GM12801 (cell line): ENCODE results near the gene PRRC2C.

Experiments
- TF ChIP-seq, protein P1 (sequence below): IDR thresholded peaks from one replicate; pipeline ENCODE4 v1.5.1; 2011; ENCODE audit warnings: control low read depth; ENCODE audit not compliant: insufficient read length; ENCODE audit errors: extremely low read depth

The PRRC2C gene

DNA sequence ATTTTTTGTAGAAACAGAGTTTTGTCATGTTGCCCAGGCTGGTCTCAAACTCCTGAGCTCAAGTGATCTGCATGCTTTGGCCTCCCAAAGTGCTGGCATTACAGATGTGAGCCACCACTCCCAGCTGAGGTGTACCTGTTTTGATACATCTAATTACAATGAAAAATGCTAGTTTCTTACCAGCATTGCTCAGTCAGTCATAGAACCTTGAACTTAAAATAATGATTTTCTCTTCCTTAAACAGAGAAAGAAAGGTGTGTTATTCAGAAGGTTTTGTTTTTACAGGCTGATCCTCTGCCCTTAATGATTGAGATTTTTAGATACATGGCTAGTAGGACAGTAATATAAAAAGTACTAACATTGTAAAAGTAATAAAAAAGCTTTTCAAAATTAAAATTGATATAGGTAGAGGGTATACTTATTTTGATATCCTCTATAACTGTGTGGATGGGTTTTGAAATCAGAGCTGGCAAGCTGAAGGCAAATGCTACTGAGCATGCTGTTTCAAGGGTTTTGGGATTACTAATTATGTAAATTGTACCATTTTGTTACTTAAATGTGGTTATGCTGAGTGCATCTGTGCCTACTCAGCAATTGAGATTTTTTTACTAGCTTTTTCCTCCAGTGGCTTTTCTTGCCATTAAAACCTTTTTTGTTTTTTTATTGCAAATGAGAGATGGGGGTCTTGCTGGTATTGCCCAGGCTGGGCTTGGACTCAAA is 16.1 kb downstream of the PRRC2C start:
- TF ChIP-seq, protein P1, sequence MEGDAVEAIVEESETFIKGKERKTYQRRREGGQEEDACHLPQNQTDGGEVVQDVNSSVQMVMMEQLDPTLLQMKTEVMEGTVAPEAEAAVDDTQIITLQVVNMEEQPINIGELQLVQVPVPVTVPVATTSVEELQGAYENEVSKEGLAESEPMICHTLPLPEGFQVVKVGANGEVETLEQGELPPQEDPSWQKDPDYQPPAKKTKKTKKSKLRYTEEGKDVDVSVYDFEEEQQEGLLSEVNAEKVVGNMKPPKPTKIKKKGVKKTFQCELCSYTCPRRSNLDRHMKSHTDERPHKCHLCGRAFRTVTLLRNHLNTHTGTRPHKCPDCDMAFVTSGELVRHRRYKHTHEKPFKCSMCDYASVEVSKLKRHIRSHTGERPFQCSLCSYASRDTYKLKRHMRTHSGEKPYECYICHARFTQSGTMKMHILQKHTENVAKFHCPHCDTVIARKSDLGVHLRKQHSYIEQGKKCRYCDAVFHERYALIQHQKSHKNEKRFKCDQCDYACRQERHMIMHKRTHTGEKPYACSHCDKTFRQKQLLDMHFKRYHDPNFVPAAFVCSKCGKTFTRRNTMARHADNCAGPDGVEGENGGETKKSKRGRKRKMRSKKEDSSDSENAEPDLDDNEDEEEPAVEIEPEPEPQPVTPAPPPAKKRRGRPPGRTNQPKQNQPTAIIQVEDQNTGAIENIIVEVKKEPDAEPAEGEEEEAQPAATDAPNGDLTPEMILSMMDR: no peak

DNA sequence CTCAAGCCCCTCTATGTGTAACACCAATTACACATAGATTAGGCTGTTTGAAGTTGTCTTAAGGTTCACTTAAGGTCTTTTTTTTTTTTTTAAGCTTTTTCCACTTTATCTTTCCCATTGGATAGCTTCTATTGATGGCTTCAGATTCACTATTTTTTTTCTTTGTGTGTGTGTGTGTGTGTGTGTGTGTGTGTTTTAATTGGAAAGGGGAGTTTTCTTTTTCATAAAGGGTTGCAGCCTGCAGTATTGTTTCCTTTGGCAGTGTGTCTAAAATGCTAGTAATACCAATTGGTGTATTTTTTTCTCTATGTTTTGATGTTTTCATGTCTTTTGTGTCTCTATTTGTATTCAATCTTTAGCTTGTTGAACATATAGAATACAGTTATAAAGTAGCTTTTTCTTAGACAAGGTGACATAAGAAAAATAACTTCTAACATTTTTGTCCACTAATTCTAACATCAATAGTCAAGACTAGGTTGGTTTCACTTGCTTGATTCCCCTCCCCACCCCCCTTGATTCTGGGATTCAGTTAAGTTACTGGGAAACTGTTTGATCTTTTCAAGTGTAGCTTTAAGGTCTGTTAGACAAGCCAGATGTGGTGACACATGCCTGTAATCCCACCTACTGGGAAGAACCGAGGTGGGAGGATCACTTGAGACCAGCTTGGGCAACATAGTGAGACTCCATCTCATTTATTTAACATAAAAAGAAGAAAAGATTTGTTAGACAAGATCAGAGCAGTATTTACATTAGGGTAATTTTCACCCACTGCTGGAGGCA is 21.4 kb downstream of the PRRC2C start:
- TF ChIP-seq, protein P1: no peak

DNA sequence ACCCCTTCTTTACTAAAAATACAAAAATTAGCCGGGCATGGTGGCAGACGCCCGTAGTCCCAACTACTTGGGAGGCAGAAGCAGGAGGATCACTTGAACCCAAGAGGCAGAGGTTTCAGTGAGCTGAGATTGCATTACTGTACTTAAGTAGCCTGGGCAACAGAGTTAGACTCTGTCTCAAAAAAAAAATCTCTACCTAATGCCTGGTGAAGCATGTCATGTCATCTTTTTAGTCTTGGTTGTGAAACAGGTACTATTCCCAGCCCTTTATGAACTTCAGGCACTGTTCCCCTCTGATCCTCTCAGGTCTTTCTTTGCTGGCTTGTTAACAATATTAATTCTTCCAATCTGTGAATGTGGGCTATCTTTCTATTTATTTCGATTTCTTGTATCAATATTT is 22.1 kb downstream of the PRRC2C start:
- TF ChIP-seq, protein P1: no peak

DNA sequence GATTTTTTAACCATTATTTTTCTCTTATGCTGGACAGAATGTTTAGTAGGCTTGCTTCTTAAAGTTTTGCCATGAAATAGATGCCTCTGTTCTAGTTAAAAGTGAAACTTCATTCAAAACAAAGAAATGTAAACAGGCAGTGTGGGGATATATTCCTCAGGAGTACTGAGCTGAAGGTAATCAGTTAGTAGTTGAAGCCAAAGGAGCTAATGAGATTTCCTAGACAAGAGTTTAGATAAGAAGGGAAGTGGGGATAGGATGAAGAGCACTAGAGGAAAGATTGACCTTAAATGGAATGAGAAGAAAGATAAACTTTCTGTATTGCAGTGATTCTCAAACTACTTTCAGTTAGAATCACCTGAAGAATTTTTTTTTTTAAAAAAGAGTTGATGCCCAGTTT is 23.9 kb downstream of the PRRC2C start:
- TF ChIP-seq, protein P1: no peak

DNA sequence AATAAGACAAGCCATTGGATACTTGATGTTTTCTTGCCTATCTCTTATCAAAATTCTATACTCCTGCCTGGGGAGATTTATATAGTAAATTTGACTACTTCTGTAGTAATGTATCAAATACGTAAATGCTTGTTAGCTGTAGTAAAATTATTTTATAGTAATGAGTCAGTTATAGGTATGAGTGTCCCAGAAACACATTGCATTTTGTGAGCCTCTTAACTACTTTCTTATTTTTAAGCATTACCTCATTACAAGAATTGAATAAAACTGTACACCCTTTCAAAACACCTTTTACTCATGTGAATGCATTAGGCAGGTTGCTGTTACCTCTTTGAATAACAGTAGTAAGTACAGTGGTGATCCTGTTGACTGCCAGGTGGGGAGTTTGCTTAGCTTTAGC is 28.4 kb downstream of the PRRC2C start:
- TF ChIP-seq, protein P1: no peak

DNA sequence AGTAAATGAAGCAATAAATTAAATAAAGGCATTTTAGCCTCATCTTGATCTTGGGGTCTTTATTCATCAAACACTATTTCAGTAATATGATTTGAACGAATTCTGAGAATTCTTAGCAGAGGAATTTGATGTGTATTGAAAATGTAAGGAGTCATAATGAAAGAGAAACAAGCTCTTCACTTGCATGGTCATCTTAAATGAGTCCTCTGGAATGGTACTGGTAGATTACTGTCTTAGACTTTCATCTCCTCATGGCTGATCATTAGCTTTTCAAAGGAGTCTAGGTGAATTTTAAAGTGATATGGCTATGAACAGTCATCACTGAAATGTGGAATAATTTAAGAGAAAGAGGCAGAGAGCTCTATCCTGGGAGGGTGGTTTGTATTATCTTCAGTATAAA is 30.0 kb downstream of the PRRC2C start:
- TF ChIP-seq, protein P1: no peak

DNA sequence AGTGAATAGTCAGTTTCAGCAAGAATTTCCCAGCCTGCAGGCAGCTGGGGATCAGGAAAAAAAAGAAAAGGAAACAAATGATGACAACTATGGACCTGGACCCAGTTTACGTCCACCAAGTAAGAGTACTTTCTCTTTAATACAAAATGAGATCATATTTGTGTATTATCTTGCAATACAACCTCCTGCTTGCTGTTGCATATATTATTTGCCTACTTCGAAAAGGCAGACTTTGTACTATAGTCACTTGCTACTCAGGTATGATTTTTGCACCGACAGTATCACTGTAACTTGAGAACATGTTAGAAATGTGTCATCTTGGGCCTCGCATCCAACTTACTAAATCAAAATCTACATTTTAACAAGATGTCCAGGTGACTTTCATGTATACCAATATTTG is 30.4 kb downstream of the PRRC2C start:
- TF ChIP-seq, protein P1: no peak
